Measurements from ENCODE around the gene NT5C3A.

The NT5C3A gene

GRCh38 chr7:33073243-33073642, 10.7 kb upstream of the NT5C3A start:
- no peak for DNase-seq

GRCh38 chr7:33072471-33072870, 9.9 kb upstream of the NT5C3A start:
- DNase-seq, result no peak

- DNase-seq, result no peak
Observed at GRCh38 chr7:33070831-33071230, 8.3 kb upstream of the NT5C3A start.

DNA sequence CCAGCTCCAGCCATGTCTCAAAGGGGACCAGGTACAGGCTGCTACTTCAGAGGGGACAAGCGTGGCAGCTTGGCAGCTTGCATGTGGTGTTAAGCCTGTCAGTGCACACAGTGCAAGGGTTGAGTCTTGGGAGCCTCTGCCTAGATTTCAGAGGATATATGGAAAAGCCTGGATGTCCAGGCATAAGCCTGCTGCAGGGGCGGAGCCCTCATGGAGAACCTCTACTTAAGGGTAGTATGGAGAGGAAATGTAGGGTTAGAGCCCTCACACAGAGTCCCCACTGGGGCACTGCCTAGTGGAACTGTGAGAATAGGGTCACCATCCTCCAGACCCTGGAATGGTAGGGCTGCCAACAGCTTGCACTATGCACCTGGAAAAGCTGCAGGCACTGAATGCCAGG, 7.7 kb upstream of the NT5C3A start:
- DNase-seq, result no peak

DNA sequence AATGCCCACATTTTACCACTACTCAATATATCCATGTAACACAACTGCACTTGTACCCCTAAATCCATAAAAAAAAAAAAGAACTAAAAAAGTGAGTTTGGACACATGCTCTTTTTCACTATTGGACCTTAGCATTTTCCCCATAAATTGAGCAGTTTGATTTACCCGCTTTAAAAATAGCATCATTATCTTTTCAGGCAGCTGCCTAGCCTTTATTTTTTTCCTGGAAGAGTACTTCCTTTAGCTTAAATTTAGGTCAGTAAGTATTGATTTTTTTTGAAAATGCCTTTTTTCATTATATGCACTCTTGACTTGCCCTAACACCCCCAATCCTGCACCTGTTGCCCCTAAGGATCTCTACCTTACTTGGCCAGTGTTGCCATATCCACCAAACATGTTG, 5.3 kb upstream of the NT5C3A start:
- DNase-seq, result no peak

GRCh38 chr7:33066771-33067170, 4.2 kb upstream of the NT5C3A start:
- DNase-seq, result no peak

GRCh38 chr7:33065981-33066380, 3.4 kb upstream of the NT5C3A start:
- DNase-seq, result no peak

- DNase-seq, result peak; percentile 57
Observed at GRCh38 chr7:33062782-33063443, 337 bp upstream of the NT5C3A start.

DNA sequence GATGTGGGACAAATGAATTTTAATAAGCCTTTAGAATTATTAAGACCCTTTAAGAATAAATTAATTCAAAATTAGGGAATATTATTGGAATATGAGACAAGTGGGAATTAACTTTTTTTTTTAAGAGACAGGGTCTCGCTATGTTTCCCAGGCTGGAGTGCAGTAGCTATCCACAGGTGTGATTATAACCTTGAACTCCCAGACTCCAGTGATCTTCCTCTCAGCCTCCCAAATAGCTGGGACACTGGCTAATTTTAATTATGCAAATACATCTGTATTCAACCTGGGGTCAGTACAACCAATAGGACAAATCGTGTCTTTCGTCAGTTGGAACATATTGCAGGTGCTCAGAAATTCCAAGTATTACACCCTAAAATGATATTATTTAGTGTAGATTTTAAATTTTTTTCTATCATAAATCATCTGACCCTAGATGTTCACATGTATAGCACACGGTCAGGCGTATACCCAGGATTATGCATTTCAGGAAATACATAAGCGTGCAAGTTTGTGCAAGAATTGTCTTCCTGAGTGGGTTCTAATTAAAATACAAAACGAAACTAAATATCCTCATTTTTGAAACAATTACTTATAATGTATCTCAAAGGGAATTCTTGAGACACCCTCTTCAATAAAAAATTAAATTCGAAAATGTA, 1.2 kb downstream of the NT5C3A start:
- DNase-seq, result no peak

DNA sequence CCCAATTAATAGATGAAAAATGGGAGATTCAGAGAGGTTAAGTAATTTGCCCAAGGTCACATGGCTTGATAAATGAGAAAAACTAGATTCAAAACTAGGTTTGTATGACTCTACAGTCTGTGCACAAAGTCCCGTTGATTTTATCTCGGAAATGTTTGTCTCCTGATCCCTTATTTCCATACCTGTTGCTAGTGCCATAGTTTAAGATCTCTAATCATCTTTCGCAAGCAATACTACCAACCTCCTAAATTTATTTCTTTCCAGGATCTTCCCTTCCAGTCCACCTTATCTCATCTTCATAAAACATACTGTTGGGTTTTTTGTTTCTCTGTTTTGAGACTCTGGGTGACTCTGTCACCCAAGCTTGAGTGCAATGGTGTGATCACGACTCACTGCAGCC, 2.9 kb downstream of the NT5C3A start:
- no peak for DNase-seq

DNA sequence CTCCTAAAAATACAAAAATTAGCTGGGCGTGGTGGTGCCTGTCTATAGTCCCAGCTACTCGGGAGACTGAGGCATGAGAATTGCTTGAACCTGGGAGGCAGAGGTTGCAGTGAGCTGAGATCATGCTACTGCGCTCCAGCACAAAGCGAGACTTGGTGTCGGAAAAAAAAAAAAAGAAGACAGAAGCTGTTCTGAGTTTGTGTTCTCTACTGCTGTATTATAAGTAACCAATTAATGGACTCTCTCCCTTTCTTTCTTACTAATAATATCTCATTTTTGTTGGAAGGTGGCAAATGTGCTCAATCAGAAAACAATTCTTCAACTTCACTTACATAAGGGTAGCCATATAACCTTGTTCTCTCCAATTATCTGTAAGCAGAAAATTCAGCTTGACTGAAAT, 7.4 kb downstream of the NT5C3A start:
- no peak for DNase-seq

DNA sequence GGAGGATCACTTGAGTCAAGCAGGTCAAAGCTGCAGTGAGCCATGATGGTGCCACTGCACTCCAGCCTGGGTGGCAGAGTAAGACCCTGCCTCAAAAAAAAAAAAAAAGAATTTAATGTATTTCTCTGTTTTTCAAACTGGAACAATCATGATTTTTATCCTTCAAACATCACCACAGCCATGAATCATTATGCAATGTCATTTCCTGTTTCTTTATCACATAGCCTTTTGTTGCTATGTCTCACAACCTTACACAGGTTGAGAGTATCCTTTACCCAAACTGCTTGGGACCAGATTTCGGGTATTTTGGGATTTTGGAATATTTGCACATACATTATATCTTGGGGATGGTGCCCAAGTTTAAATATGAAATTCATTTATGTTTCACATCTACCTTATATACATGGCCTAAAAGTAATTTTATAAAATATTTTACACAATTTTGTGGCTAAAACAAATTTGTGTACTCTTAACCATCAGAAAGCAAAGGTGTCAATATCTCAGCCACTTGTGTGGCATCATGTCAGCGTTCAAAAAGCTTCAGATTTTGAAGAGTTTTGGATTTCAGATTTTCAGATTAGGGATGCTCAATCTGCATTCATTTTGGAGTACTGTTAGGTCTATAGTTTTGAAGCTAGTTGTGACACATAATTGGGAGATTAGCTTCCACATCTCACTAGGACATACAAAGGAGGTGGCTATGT, 8.2 kb downstream of the NT5C3A start:
- DNase-seq, result no peak

DNA sequence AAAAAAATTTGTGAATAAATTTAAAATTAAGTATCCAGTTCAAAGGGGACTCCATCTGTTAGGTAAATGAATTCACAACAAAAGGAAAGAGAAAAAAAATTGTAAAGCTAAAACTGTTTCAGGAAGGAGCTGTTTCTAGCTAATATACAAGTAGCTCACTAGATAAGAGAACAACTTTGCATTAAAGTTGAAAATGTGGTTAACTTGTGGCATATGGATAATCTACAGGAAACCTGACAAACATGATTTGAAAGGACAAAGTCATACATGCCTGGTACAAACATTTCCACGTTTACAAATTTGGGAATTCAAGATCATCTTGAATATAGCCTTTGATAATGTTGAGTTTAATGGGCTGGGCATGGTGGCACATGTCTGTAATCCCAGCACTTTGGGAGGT, 8.9 kb downstream of the NT5C3A start:
- DNase-seq, result no peak

DNA sequence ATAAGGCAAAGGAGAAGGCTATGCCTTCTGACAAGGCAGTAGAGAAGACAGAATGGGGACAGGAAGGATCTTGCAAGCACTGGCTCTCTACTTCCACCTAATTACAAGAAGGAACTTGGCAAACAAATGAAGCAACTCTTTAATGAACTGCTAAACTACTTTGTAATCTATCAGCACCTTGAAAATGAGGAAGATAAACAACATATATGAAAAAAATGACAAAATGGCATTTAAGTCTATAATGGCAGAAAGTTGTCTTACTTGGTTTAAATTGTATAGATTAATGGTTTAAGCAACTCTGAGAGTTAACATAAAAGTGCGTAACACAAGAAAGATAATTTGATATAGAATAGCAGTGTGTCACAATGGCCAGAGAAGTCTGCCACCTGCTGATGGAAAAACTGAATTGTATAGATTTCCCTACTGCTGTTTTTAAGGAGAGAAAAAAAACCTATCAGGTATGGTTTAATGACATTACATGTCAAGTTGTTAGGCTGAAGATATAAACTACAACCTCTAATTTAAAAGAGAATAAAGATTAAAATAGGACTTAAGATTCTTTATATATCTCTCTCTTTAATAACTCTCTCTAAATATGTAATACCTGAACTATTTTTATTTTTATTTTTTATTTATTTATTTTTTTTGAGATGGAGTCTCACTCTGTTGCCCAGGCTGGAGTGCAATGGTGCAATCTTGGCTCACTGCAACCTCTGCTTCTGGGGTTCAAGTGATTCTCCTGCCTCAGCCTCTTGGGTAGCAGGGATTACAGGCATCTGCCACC, 11.8 kb downstream of the NT5C3A start:
- DNase-seq, result peak; percentile 48

GRCh38 chr7:33048704-33049103, 13.9 kb downstream of the NT5C3A start:
- DNase-seq, result no peak

GRCh38 chr7:33048257-33048656, 14.3 kb downstream of the NT5C3A start:
- DNase-seq, result no peak

DNA sequence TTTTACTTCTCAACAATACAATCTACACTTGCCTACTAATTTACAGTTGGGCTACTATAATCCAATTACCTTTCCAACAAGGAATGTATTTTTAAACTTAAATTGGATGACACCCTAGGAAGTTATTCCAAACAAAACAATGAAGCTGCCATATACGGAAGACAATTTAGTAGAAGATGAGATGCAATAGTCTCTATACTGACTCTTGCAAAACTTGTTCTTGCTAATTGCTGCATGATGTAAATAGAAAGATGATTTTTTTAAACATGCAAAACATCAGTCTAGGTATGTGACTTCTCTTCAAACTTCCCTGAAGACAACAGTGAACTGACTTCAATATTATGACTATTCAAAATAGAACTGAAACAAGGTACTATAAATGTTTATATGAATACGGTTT, 17.6 kb downstream of the NT5C3A start:
- DNase-seq, result no peak

DNA sequence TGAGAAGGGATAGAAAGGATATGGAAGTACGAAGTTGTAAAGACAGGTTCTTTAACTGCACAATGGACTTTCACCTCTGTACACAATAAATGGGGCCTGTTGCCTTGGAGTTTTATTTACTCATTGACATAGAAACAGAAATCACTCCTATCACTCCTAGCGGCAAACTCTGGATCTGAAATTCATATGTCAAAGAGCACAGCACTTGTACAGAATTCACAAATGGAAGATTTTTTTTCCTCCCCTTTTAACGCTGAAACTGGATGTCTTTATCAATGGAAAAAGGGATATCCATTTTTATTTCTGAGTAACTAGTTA, 18.2 kb downstream of the NT5C3A start:
- DNase-seq, result no peak

GRCh38 chr7:33043501-33044400, 18.8 kb downstream of the NT5C3A start:
- DNase-seq, result no peak

GRCh38 chr7:33041631-33042428, 20.7 kb downstream of the NT5C3A start:
- DNase-seq, result no peak

DNA sequence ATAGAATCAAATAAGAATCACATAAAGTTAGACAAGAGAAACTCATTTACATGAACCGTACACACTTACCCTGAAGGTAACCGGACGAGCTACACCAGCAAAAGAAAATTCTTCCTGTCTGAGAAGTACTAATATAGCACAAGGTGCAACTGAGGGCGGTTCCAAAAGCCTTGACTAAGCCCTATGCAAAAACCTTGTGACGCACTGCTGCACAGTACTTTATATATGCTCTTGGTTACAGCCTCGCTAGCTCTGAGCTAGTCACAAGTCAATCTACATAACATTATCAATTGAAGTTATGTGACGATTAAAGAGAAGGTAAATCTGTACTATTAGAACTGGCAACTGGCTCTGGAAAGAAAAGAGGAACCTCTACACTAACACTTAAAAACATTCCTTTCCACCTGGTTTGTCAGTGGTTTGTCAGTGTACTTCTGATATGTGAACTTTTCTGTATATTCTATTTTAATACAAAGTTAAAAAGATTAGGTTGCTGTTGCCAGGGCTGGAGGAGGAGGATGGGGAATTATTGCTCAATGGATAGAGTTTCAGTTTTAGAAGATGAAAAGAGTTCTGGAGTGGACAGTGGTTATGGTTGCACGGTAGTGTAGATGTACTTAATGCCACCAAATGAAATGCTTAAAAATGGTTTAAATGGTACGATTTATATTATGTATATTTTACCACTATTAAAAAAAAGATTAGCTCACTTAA, 21.6 kb downstream of the NT5C3A start:
- DNase-seq, result no peak
